Epithelial cell of proximal tubule (primary cell): ENCODE results near the gene KCNJ8. TPM values are rescaled to one million over a fixed set of nuclear protein-coding genes. Genes with fewer than 3 reads are reported as not detected.

Experiments used
- DNase-seq: peaks from one replicate; pipeline ENCODE4 v3.0.0-alpha.2; 2011; ENCODE audit warnings: low read depth
- H3K4me3 ChIP-seq: 2 replicates; pipeline ENCODE4 v1.5.1; 2011; ENCODE audit warnings: low read depth, mild to moderate bottlenecking, low read length
- CTCF ChIP-seq: conservative IDR thresholded peaks from 2 replicates; pipeline ENCODE4 v1.5.1; 2012; ENCODE audit warnings: low read depth, mild to moderate bottlenecking, low read length
- total RNA-seq: library from RNA; depleted of rRNA; stranded (reverse); fragments of >200 nt; gene quantifications from 2 replicates; pipeline ENCODE4 v1.2.3, GENCODE V29; 2015

Gene KCNJ8
- total RNA-seq, 1 donor from 2014 or later = 0.06 TPM

DNA sequence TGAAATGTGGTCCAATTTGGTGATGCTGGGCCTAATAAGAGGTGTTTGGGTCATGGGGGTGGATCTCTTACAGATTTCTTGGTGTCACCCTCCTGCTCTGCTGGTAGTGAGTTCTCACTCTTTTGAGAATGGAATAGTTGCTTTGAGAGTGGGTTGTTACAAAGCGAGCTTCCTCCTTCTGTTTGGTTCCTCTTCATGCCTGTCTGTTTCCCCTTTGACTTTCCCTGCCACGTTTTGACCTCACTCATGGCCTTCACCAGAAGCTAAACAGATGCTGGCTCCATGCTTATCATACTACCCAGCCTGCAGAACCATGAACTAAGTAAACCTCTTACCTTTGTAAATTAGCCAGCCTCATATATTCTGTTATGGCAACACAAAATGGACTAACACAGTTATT is 59.1 kb downstream of the KCNJ8 start:
- no peak for TF ChIP-seq CTCF
- H3K4me3 ChIP-seq = no peak overlapping the region
- DNase-seq = no peak

Other genes with a start within 250 kb of the KCNJ8 start
- gene SPX, start 248.4 kb downstream of the KCNJ8 start, total RNA-seq = 2.1 and 3.1 TPM in 2 replicates
- gene GYS2, start 169.9 kb downstream of the KCNJ8 start, total RNA-seq = not detected in 2 replicates
- gene LDHB, start 116.9 kb downstream of the KCNJ8 start, total RNA-seq = 1,091 and 1,244 TPM in 2 replicates
- under 0.01 and 0.23 TPM in 2 replicates for gene ABCC9, start 166.7 kb upstream of the KCNJ8 start, total RNA-seq